T47D (cell line): ENCODE measurements around the gene SPATA6L.

Source experiments
- DNase-seq, 2 experiments: peaks; one replicate each; pipeline versions ENCODE4 v3.0.0 to v3.0.0-alpha.2; 2011 to 2012; ENCODE audit warnings: low read depth in 1 of 2, low spot score in 1 of 2
- JUND ChIP-seq: IDR thresholded peaks from 2 replicates; pipeline ENCODE4 v1.6.1; 2012; ENCODE audit warnings: low read depth
- in situ Hi-C: cut with HindIII; loops from 2 replicates; pipeline ENCODE4 v1.10.0; 2016; ENCODE audit warnings: low sequenced_read_pairs, low pct_unique_long_range_greater_than_20kb

The SPATA6L gene

DNA sequence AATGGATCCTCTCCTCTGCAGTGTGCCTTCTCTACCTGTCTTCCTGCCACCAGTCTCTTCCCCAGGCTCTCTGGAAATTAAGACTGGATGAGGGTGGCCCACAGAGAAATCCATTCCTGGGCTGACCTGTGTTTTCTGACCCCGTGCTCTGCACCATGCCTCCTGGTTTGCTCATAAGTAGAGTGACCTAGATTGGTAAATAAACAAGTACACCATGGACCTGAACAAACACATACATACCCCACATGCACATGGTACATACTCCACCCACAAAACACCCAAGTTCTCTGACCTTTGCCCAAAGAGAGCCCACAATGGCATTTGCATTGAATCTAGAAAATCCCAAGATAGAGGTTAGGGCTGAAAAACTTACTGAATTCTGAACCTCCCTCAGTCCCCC, 81.6 kb downstream of the SPATA6L start:
- TF ChIP-seq JUND: no peak
- no peak for DNase-seq
- in situ Hi-C loops: no loop called here

DNA sequence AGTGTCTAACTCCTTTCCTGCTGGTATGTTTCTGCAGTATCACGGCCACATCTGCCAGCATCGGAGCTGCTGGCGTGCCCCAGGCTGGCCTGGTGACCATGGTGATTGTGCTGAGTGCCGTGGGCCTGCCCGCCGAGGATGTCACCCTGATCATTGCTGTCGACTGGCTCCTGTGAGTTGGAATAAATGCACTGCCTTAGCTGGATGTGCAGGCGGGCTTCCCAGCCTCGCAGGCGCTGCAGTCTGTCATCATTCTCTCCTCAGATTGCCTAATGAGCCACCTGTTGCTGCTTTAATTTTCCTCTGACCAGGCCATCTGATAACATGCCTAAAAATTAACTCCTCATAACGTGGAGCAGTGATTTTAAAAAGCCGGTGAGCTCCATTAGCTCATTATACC, 83.3 kb downstream of the SPATA6L start:
- DNase-seq: no peak
- TF ChIP-seq JUND: no peak

DNA sequence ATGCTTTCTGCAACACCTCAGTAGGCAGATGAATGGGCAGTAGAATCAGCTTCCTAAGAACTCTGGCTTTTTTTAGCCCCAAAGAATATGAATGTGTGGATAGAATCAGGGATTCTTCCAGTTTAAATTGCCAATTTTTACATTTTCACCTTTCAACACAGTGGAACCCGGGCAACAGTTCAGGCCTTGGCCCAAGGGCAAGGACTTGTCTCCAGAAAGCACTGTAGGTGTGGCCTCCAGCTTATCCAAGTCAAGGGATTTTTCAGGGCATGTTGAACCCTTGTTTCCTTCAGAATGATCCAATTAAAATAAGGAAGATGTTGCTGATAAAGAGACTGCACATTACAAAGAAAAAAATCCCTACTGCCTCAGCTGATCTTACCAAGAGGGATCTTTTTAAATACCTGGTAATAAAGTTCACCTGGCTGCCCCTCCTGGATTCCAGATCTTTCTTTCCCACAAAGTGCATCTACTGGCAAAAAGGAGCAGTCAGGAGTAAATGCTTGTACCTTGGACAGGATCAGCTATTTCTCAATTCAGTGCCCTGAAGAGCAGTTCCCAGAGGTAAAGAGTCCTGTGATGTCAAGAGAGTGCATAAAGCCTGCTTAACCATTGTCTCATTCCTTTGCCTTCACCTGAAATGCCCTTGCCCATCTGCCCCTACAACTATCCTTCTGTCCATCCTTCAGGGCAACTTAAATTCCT, 84.3 kb downstream of the SPATA6L start:
- TF ChIP-seq JUND: no peak
- DNase-seq: no peak
- in situ Hi-C loops: no loop called here

More for the DNA sequence above, 83.3 kb downstream of the SPATA6L start:
- in situ Hi-C loops: no loop called here

DNA sequence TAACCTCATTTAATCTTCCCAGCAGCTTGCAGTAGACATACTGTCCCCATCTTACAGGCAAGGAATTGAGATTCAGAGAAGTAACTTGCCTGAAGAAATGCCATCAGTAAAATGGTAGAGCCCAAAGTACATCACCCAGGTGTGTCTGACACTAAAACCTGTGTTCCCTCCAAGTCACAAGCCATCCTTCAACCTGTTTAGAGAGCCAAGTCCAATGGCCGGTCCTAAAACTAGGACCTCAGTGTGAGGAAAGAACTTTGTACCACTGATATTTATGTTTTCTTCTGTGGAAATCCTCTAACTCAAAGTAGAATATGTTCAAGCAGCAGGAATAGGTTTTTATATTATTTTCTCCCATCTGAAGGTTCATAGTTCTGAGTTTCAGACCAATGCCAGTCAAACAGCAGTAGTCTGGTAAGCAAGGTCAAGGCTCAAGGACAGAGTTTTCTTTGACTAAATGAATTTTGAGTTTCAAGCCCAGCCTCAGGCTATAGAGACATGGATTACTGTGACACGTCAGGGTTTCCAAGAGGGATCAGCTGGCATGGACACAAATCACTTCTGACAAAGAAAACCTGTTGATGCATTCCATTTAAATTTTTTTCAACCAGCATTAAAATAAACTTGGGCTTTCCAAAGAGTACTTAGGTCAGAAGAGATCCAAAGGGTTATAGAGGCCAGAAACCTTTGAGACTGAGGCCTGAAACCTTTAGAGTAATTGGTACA, 85.1 kb downstream of the SPATA6L start:
- DNase-seq: no peak
- in situ Hi-C loops: no loop called here
- no peak for TF ChIP-seq JUND

DNA sequence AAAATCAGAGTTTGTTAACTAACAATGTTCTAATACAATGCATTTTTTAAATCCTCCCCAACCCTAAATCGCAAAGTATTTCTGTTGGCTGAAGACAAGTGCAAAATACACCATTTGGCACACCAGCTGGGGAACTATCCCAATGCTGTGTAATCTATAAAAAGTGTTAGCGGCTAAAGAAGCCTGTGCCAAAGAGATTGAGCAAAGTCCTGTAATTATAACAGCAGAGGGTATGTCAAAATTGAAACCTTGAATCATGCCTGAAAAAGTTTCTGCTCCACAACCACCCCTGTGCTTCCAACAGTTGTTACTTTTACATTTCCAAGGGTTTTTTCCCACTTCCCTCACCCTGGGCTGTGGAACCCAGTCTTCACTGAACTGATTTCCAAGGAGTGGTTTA, 87.3 kb downstream of the SPATA6L start:
- in situ Hi-C loops: no loop called here
- no peak for DNase-seq
- no peak for TF ChIP-seq JUND

DNA sequence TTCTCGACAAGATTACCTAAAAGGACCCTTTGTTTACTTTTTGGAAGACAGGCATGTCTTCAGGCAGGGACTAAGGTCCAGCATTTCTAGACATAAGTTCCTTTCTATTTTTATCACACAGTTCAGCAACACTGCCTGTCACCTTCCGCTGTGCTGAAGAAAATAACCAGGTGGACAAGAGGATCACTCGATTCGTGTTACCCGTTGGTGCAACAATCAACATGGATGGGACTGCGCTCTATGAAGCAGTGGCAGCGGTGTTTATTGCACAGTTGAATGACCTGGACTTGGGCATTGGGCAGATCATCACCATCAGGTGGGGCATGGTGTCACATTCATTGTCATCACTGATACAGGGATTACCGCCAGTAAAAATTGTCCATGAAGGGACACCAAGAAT, 89.8 kb downstream of the SPATA6L start:
- no peak for DNase-seq
- in situ Hi-C loops: no loop called here
- no peak for TF ChIP-seq JUND

DNA sequence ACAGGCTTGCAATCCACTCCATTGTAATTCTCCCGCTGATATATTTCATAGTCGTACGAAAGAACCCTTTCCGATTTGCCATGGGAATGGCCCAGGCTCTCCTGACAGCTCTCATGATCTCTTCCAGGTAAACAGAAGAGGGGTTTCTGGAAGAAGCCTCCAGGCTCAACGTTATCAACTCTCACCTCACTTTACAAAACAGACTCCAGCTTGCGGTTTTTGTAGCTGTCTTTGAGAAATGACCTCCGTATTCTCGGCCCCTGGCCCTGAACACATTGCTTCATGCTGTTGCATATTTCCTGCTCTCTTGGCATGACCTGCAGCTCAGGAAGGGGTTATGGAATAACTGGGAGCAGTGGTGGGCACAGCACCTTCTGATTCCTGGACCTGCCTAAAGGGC, 90.3 kb downstream of the SPATA6L start:
- no peak for DNase-seq
- TF ChIP-seq JUND: no peak
- in situ Hi-C loops: no loop called here

DNA sequence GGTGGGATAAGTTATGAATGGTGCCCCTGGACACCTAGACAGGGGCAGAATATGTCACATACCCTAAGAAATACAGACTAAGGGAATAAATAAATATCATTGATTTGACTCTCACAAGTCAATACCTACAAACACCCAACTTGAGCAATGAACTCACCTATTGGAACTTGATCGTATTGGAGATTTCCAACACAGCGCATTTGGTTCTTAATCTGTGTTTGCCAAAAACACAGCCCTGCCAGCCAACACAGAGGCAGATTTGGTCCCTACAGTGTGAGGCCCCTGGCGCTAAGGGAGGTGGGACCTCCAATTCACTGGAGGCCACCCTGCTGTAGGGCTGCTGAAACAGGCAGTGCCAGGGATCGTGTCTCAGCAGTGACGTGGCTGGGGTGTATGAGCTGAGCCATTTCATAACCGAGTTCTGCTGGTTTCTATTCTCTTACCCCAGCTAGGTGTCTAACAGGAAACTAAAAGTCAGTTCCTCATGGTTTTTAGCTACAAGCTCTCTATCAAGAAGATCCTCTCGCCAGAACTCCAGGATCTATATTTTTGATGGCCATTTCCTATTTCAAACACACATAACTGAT, 91.5 kb downstream of the SPATA6L start:
- no peak for DNase-seq
- in situ Hi-C loops: no loop called here
- no peak for TF ChIP-seq JUND

DNA sequence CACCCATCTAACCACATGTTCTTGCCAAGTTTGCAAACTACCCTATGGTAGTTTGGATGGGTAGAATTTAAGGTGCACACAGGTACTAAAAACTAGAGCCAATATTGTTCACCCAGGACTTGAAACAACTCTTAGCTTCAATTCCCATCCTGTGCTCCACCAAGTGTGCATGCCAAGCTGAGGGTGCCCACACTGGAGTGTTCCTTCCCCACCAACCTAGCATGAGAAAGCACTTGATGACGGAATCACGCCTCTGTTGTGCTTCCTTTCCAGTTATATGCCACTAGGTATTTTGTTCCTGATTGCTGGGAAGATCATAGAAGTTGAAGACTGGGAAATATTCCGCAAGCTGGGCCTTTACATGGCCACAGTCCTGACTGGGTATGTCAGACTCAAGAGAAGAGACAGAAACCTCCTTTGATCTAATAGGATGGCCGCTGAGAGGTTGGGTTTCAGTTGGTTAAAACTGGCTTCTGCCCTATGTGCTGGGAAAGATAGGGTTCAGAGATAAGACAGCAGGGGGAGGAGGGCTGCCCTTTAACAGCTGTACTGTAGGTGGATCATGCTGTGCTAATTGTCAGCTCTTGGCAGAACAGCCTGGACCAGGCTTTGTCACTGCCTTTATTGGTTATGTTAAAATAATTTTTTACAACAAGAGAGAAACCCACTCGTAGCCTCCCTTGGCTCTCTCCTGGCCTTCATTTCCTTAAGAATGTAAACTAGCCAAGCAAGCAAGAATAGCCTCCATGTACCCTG, 92.5 kb downstream of the SPATA6L start:
- no peak for TF ChIP-seq JUND

DNA sequence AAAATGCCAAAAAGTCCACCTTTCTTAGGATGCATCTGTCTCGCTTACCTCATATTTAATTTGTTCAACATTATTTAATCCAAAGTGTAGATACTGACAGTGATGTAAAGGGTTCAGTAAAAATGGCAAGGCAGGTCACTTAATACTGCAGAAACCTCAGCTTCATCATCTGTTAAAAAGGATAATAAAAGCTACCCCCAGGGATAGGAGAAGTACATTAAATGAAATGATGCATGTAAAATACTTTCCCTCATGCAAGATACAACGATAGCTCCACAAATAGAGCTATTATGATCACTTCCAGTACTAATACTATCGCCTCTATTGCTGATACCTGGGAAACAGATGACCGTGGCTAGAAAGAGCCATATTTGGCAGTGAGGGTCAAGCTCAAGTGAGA, 93.1 kb downstream of the SPATA6L start:
- no peak for DNase-seq
- in situ Hi-C loops: no loop called here
- no peak for TF ChIP-seq JUND

More for the DNA sequence above, 92.5 kb downstream of the SPATA6L start:
- in situ Hi-C loops: no loop called here
- no peak for DNase-seq

DNA sequence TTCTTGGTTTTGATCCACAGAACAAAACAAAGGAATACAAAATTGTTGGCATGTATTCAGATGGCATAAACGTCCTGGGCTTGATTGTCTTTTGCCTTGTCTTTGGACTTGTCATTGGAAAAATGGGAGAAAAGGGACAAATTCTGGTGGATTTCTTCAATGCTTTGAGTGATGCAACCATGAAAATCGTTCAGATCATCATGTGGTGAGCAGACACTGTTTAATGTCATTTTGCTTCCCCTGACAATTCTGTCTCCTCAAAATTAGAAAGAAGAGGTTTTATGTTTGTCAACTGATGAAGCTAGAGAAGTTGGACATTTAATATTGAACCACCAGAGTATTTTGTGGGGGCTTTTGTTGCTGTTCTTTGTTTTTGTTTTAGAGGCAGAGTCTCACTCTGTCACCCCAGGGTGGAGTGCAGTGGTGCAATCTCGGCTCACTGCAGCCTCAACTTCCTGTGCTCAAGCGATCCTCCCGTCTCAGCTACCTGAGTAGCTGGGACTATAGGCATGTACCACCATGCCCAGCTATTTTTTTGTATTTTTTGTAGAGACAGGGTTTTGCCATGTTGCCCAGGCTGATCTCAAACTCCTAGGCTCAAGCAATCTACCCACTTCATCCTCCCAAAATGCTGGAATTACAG, 94.0 kb downstream of the SPATA6L start:
- no peak for DNase-seq
- no peak for TF ChIP-seq JUND
- in situ Hi-C loops: no loop called here

DNA sequence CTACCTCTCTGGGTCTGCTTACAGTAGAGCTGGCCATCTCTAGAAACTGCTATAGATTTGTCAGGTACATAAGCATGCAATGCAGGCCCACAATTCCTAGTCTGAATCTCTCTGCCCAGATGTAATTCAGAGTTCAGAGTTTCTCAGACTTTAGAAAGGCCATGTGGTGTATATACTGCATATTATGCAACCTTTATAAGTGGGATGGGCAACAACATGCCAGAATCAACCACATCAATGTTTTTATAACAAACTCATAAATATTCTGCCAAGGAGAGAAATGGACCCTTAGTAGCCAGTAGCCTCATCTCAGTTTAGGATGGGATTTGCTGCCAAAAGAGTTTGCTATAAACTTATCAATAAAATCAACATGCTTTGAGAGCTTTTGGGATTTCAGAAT, 97.2 kb downstream of the SPATA6L start:
- no peak for DNase-seq
- in situ Hi-C loops: no loop called here
- no peak for TF ChIP-seq JUND
